GM19035 (cell line): Measurements from ENCODE around the gene DBN1.

ENCODE experiments used
- ATAC-seq: cut with Tn5 transposase; IDR thresholded peaks from one replicate; pipeline ENCODE4 v1.9.1; 2021; ENCODE audit not compliant: unreplicated experiment

The DBN1 gene

GRCh38 chr5:177457852-177458681 lies 15.4 kb downstream of the DBN1 start:
- ATAC-seq, result no peak

- ATAC-seq, result peak; percentile 33
Measured at GRCh38 chr5:177456976-177457851, 16.2 kb downstream of the DBN1 start.

GRCh38 chr5:177456591-177456964 lies 16.9 kb downstream of the DBN1 start:
- ATAC-seq, result no peak

- ATAC-seq, result peak; percentile 15
Measured at GRCh38 chr5:177455661-177456590, 17.5 kb downstream of the DBN1 start.

GRCh38 chr5:177455036-177455660 lies 18.3 kb downstream of the DBN1 start:
- peak; percentile 58 for ATAC-seq

- peak; percentile 54 for ATAC-seq
Measured at GRCh38 chr5:177454397-177455035, 18.9 kb downstream of the DBN1 start.

- no peak for ATAC-seq
Measured at GRCh38 chr5:177453852-177454396, 19.5 kb downstream of the DBN1 start.

GRCh38 chr5:177452688-177453638 lies 20.5 kb downstream of the DBN1 start:
- ATAC-seq, result no peak

GRCh38 chr5:177450667-177451424 lies 22.6 kb downstream of the DBN1 start:
- no peak for ATAC-seq

- no peak for ATAC-seq
Measured at GRCh38 chr5:177449140-177450061, 24.0 kb downstream of the DBN1 start.

GRCh38 chr5:177448244-177448950 lies 25.0 kb downstream of the DBN1 start:
- ATAC-seq, result no peak

- no peak for ATAC-seq
Measured at GRCh38 chr5:177447611-177448243, 25.7 kb downstream of the DBN1 start.

- ATAC-seq, result peak; percentile 33
Measured at GRCh38 chr5:177447066-177447610, 26.3 kb downstream of the DBN1 start.

- peak; percentile 59 for ATAC-seq
Measured at GRCh38 chr5:177446200-177447065, 27.0 kb downstream of the DBN1 start, which contains the start of gene PRR7. PRR7 (plus strand) TSS chr5:177446814; CDS start chr5:177455068, 8,254 bp downstream.

- ATAC-seq, result no peak
Measured at GRCh38 chr5:177445917-177446199, 27.6 kb downstream of the DBN1 start.
